Mesendoderm (in vitro differentiated cells): ENCODE results near the gene ZNF79.

ENCODE experiments used
- DNase-seq: peaks from one replicate; pipeline ENCODE4 v3.0.0; 2013
- H2AK5ac ChIP-seq: 2 replicates; pipeline ENCODE4 v1.6.1; 2013; ENCODE audit warnings: low read length, inconsistent platforms
- H2BK120ac ChIP-seq: 2 replicates; pipeline ENCODE4 v1.6.1; 2013; ENCODE audit warnings: low read depth, mild to moderate bottlenecking, low read length, moderate library complexity, mixed read lengths
- H2BK15ac ChIP-seq: replicated peaks from 2 replicates; pipeline ENCODE4 v1.6.1; 2013; ENCODE audit warnings: low read depth, mild to moderate bottlenecking, moderate library complexity
- H2BK5ac ChIP-seq: 2 replicates; pipeline ENCODE4 v1.6.1; 2013; ENCODE audit warnings: low read length, inconsistent platforms
- H3K18ac ChIP-seq: 2 replicates; pipeline ENCODE4 v1.6.1; 2013; ENCODE audit warnings: mild to moderate bottlenecking, low read length, mixed read lengths
- H3K23ac ChIP-seq: one replicate; pipeline ENCODE4 v1.6.1; 2013; ENCODE audit warnings: low read length
- H3K27ac ChIP-seq: 2 replicates; pipeline ENCODE4 v1.5.1; 2013; ENCODE audit warnings: low read depth, mild to moderate bottlenecking, inconsistent platforms, low read length, moderate library complexity
- H3K27me3 ChIP-seq: 2 replicates; pipeline ENCODE4 v1.6.1; 2013; ENCODE audit warnings: low read length, control low read depth, mild to moderate bottlenecking, inconsistent platforms; ENCODE audit not compliant: insufficient read depth, poor library complexity
- H3K36me3 ChIP-seq: 2 replicates; pipeline ENCODE4 v1.6.1; 2013; ENCODE audit warnings: low read length, inconsistent platforms; ENCODE audit not compliant: control insufficient read depth, insufficient read depth
- H3K4ac ChIP-seq: one replicate; pipeline ENCODE4 v1.6.1; 2013; ENCODE audit warnings: low read depth, mild to moderate bottlenecking, low read length, moderate library complexity
- H3K4me1 ChIP-seq: 2 replicates; pipeline ENCODE4 v1.6.1; 2013; ENCODE audit warnings: low read depth, low read length, inconsistent platforms; ENCODE audit not compliant: control insufficient read depth
- H3K4me2 ChIP-seq: 2 replicates; pipeline ENCODE4 v1.6.1; 2013; ENCODE audit warnings: low read length
- H3K4me3 ChIP-seq: 2 replicates; pipeline ENCODE4 v1.5.1; 2013; ENCODE audit warnings: mild to moderate bottlenecking, low read length
- H3K56ac ChIP-seq: one replicate; pipeline ENCODE4 v1.6.1; 2013; ENCODE audit warnings: low read length
- H3K79me1 ChIP-seq: 2 replicates; pipeline ENCODE4 v1.6.1; 2013; ENCODE audit warnings: low read length, inconsistent platforms
- H3K79me2 ChIP-seq: 2 replicates; pipeline ENCODE4 v1.6.1; 2013; ENCODE audit warnings: mild to moderate bottlenecking, low read length; ENCODE audit not compliant: control insufficient read depth, insufficient read depth
- H3K9ac ChIP-seq: 2 replicates; pipeline ENCODE4 v1.6.1; 2013; ENCODE audit warnings: low read length, inconsistent platforms
- H4K5ac ChIP-seq: one replicate; pipeline ENCODE4 v1.6.1; 2013; ENCODE audit warnings: low read length
- H4K8ac ChIP-seq: one replicate; pipeline ENCODE4 v1.6.1; 2013; ENCODE audit warnings: low read depth, mild to moderate bottlenecking, control low read depth, low read length, moderate library complexity
- WGBS: extraction: QIAGEN DNeasy Blood & Tissue Kit; methylation state at CpG from one replicate; pipeline ENCODE4 v1.1.7; 2013; ENCODE audit warnings: low lambda C conversion rate, missing lambda C conversion rate; ENCODE audit not compliant: insufficient coverage; ENCODE audit errors: extremely low coverage; 5-methylcytosine and 5-hydroxymethylcytosine counted together

Gene ZNF79

GRCh38 chr9:127450830-127451607 lies 26.8 kb downstream of the ZNF79 start, which contains the start of the genes LRSAM1 and RPL12:
Gene LRSAM1, plus strand, starts transcription at chr9:127451510. Its CDS starts 3,018 bp downstream, at chr9:127454528.
Gene RPL12, minus strand, starts transcription at chr9:127451406. Its CDS starts 89 bp downstream, at chr9:127451317.
- Histone ChIP-seq H4K5ac (no peak within 1 kb of the TSS), H3K18ac (peak within 1 kb of the TSS; percentile 43), H3K27me3 (no peaks in the 10 kb centered on the region), H3K4me2 (peak within 1 kb of the TSS; percentile 49), H3K9ac (peak within 1 kb of the TSS; percentile 99), H3K4me1 (peaks cover 3% of the 10 kb centered on the region), H3K27ac (peak within 1 kb of the TSS; percentile 68), H3K79me1 (peaks cover 9% of the 10 kb centered on the region), H3K79me2 (peaks cover 34% of the 10 kb centered on the region), H3K36me3 (peaks cover 27% of the 10 kb centered on the region), H2AK5ac (no peak within 1 kb of the TSS), H2BK120ac (no peak within 1 kb of the TSS), H3K4me3 (peak within 1 kb of the TSS; percentile 98), H2BK15ac (no peak within 1 kb of the TSS), H4K8ac (no peak within 1 kb of the TSS), H3K4ac (peak within 1 kb of the TSS; percentile 87), H2BK5ac (peak within 1 kb of the TSS; percentile 31), H3K56ac (peak within 1 kb of the TSS; percentile 94), H3K23ac (peak within 1 kb of the TSS; percentile 54)
- peak; percentile 97 for DNase-seq
- no CpG with 5 or more reads among the region's 71 CpGs for WGBS

- WGBS: no CpG with 5 or more reads among the region's 14 CpGs
- no peak overlapping the region for H3K27ac ChIP-seq
- peaks cover 34% of the 10 kb centered on the region for H3K79me2 ChIP-seq
- H4K5ac ChIP-seq: no peak overlapping the region
- H2AK5ac ChIP-seq: no peak overlapping the region
- peak overlapping the region; percentile 89 for H3K9ac ChIP-seq
- H3K4ac ChIP-seq: peak overlapping the region; percentile 84
- no peak overlapping the region for H3K23ac ChIP-seq
- H3K4me3 ChIP-seq: peak overlapping the region; percentile 91
- peak overlapping the region; percentile 49 for H3K4me2 ChIP-seq
- H2BK15ac ChIP-seq: no peak overlapping the region
- H3K27me3 ChIP-seq: no peaks in the 10 kb centered on the region
- no peak overlapping the region for H2BK5ac ChIP-seq
- peak overlapping the region; percentile 32 for H3K18ac ChIP-seq
- H3K4me1 ChIP-seq: peaks cover 3% of the 10 kb centered on the region
- peaks cover 25% of the 10 kb centered on the region for H3K36me3 ChIP-seq
- H3K79me1 ChIP-seq: peaks cover 9% of the 10 kb centered on the region
- no peak for DNase-seq
- H3K56ac ChIP-seq: peak overlapping the region; percentile 94
- no peak overlapping the region for H2BK120ac ChIP-seq
- H4K8ac ChIP-seq: no peak overlapping the region
Measured at GRCh38 chr9:127451608-127451857, 27.4 kb downstream of the ZNF79 start.

- H3K79me1 ChIP-seq: peaks cover 9% of the 10 kb centered on the region
- H3K27ac ChIP-seq: no peak overlapping the region
- H3K18ac ChIP-seq: peak overlapping the region; percentile 32
- peak overlapping the region; percentile 89 for H3K9ac ChIP-seq
- peaks cover 34% of the 10 kb centered on the region for H3K79me2 ChIP-seq
- peak; percentile 59 for DNase-seq
- H2BK120ac ChIP-seq: no peak overlapping the region
- H3K4ac ChIP-seq: peak overlapping the region; percentile 84
- H4K8ac ChIP-seq: no peak overlapping the region
- no peak overlapping the region for H2AK5ac ChIP-seq
- no peak overlapping the region for H3K23ac ChIP-seq
- peak overlapping the region; percentile 49 for H3K4me2 ChIP-seq
- no CpG with 5 or more reads among the region's 29 CpGs for whole genome bisulfite sequencing
- H3K36me3 ChIP-seq: peaks cover 21% of the 10 kb centered on the region
- peak overlapping the region; percentile 94 for H3K56ac ChIP-seq
- H2BK15ac ChIP-seq: no peak overlapping the region
- H4K5ac ChIP-seq: no peak overlapping the region
- H3K27me3 ChIP-seq: no peaks in the 10 kb centered on the region
- H3K4me3 ChIP-seq: peak overlapping the region; percentile 91
- peaks cover 3% of the 10 kb centered on the region for H3K4me1 ChIP-seq
- no peak overlapping the region for H2BK5ac ChIP-seq
Measured at GRCh38 chr9:127451858-127452656, 27.9 kb downstream of the ZNF79 start.

GRCh38 chr9:127452691-127453090 lies 28.5 kb downstream of the ZNF79 start:
- H3K4me1 ChIP-seq: peaks cover 3% of the 10 kb centered on the region
- H3K4me2 ChIP-seq: no peak overlapping the region
- H3K79me2 ChIP-seq: peaks cover 34% of the 10 kb centered on the region
- H3K36me3 ChIP-seq: peaks cover 20% of the 10 kb centered on the region
- H2BK15ac ChIP-seq: no peak overlapping the region
- peak overlapping the region; percentile 73 for H3K56ac ChIP-seq
- H4K5ac ChIP-seq: no peak overlapping the region
- no peak overlapping the region for H3K4me3 ChIP-seq
- no peak overlapping the region for H3K23ac ChIP-seq
- H4K8ac ChIP-seq: no peak overlapping the region
- H3K27me3 ChIP-seq: no peaks in the 10 kb centered on the region
- H3K79me1 ChIP-seq: peaks cover 9% of the 10 kb centered on the region
- WGBS: no CpG with 5 or more reads among the region's 4 CpGs
- no peak overlapping the region for H2BK5ac ChIP-seq
- no peak overlapping the region for H3K27ac ChIP-seq
- DNase-seq: no peak
- H2AK5ac ChIP-seq: no peak overlapping the region
- H2BK120ac ChIP-seq: no peak overlapping the region
- no peak overlapping the region for H3K18ac ChIP-seq
- peak overlapping the region; percentile 5 for H3K9ac ChIP-seq
- no peak overlapping the region for H3K4ac ChIP-seq

- Histone ChIP-seq H3K27me3 (no peaks in the 10 kb centered on the region), H3K9ac (no peak overlapping the region), H3K18ac (no peak overlapping the region), H2BK120ac (no peak overlapping the region), H3K27ac (no peak overlapping the region), H4K8ac (no peak overlapping the region), H3K23ac (no peak overlapping the region), H2BK5ac (no peak overlapping the region), H3K79me2 (peaks cover 8% of the 10 kb centered on the region), H3K4me1 (peaks cover 3% of the 10 kb centered on the region), H3K79me1 (peaks cover 3% of the 10 kb centered on the region), H3K4me3 (no peak overlapping the region), H4K5ac (no peak overlapping the region), H2BK15ac (no peak overlapping the region), H3K4ac (no peak overlapping the region), H3K4me2 (no peak overlapping the region), H3K36me3 (no peaks in the 10 kb centered on the region), H2AK5ac (no peak overlapping the region), H3K56ac (no peak overlapping the region)
- WGBS: no CpG with 5 or more reads among the region's 6 CpGs
- DNase-seq: no peak
Measured at GRCh38 chr9:127455324-127455992, 31.3 kb downstream of the ZNF79 start.
